Activated T-cell treated with anti-CD3 and anti-CD28 coated beads for 48 hours (primary cell): Measurements from ENCODE around the gene DUSP9.

Source experiments
- DNase-seq: peaks from one replicate; pipeline ENCODE4 v3.0.0-alpha.2; 2020; ENCODE audit warnings: low read depth

The DUSP9 gene

DNA sequence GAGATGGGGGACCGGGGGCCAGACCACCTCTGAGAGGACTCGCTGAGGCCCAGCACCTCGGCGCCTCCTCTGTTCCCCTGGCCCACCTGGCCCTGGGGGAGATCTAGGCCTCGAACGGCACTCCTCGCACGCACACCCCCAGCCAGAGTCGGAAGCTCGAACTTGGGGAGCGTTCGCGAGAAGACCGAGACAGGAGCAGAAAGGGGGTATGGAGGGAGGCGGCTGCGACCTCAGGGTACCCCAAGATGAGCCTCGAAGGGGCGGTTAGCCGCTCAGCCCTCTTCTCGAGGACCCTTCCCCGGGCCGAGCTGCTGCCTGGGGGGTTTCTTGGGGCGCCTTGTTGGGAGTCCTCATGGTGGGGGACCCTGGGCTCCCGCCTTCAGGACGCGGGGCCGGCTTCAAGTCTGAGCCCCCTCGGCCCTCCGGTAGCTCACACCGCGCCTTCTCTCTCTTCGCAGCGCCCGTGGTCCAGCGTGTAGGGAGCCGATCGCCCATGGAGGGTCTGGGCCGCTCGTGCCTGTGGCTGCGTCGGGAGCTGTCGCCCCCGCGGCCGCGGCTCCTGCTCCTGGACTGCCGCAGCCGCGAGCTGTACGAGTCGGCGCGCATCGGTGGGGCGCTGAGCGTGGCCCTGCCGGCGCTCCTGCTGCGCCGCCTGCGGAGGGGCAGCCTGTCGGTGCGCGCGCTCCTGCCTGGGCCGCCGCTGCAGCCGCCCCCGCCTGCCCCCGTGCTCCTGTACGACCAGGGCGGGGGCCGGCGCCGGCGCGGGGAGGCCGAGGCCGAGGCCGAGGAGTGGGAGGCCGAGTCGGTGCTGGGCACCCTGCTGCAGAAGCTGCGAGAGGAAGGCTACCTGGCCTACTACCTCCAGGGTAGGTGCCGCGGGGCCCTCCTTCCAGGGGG lies 706 bp downstream of the DUSP9 start:
- no peak for DNase-seq

DNA sequence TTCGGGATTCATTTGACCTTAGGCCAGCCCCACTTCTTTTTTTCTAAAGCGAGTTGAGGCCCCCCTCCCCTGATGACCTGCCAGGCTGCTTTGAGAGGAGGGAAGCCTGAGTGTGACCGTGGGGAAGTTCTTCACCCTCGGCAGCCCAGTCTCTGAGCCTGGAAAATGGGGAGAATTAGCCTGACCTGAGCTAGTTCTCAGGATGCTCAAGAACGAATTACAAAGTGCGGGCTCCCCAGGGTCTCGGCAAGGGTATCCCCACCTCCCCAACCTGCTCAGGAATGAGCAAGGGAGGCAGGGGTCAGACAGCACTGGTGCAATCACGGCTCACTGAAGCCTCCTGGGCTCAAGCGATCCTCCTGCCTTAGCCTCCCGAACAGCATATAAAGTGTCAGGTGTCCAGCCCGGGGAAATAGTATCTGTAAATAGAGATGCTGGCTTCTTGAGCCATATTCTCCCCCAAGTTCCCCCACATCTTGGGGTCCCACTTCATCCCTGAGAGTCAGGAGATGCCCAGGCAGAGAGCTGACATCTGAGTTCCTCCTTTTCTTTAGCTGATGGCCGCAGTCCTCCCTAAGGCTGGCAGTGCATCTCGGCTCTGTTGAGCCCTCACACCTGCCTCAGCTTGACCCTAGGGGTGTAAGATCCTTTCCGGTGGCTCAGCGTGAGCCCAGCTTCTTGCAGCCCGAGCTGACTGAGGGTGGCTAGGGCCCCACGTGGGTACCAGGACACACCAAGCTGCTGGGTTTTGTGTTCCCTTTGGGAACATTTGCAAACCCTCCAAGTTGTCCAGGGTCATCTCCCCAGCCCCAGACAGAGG lies 1.6 kb downstream of the DUSP9 start:
- DNase-seq = no peak

DNA sequence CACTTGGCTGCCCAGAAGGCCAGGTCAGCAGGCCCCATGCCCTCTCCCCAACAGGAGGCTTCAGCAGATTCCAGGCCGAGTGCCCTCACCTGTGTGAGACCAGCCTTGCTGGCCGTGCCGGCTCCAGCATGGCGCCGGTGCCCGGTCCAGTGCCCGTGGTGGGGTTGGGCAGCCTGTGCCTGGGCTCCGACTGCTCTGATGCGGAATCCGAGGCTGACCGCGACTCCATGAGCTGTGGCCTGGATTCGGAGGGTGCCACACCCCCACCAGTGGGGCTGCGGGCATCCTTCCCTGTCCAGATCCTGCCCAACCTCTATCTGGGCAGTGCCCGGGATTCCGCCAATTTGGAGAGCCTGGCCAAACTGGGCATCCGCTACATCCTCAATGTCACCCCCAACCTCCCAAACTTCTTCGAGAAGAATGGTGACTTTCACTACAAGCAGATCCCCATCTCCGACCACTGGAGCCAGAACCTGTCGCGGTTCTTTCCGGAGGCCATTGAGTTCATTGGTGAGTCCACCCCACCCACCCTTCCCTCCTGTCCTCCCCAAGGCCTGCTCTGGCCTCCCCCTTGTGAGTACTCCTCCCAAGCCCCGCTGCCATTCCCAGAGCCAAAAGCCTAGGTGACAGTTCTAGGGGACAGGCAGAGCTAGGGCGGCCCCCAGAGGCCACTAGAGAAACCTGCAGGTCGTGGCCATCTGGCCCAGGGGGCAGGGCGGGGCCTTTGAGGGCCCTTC lies 2.3 kb downstream of the DUSP9 start:
- peak; percentile 33 for DNase-seq

DNA sequence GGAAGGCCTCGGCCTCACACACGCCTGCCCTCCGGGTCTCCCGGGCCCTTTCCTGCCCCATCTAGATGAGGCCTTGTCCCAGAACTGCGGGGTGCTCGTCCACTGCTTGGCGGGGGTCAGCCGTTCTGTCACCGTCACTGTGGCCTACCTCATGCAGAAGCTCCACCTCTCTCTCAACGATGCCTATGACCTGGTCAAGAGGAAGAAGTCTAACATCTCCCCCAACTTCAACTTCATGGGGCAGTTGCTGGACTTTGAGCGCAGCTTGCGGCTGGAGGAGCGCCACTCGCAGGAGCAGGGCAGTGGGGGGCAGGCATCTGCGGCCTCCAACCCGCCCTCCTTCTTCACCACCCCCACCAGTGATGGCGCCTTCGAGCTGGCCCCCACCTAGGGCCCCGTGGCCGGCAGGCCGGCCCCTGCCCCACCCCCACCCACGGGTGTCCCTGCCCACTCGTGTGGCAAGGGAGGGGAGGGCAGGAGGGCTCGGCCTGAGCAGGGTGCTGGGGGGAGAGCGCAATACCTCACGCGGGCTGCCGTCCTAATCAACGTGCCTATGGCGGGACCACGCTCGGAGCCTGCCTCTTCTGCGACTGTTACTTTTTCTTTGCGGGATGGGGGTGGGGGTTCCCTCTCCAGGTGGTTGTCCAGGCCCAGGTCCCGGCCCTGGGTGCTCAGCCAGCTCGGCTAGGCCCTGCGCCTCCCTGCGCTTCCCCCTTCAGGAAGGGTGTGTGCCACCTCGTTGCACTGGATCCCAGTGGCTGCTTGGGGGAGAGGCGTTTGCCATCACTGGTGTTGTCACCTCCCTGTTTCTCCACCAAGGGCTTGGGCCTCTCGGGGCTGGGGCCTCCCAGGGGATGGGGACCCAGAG lies 3.1 kb downstream of the DUSP9 start:
- no peak for DNase-seq

DNA sequence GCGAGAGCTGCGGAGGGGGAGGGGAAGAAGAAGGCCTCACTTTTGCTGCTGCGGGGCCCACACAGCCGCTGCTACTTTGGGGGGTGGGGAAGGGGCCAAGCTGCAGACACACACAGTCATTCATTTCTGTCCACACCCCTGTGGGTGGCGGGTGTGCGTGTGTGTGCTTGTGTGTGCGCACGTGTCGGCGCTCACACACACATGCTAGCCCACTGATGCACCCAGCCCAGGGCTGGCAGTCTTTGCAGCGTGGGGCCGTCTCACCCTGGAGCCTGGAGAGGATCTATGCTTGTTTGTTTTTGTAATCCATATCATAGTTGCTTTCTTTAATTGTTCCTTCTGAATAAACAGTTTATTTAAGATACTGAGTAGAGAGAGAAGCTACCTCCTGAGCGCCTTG lies 4.0 kb downstream of the DUSP9 start:
- DNase-seq = no peak

DNA sequence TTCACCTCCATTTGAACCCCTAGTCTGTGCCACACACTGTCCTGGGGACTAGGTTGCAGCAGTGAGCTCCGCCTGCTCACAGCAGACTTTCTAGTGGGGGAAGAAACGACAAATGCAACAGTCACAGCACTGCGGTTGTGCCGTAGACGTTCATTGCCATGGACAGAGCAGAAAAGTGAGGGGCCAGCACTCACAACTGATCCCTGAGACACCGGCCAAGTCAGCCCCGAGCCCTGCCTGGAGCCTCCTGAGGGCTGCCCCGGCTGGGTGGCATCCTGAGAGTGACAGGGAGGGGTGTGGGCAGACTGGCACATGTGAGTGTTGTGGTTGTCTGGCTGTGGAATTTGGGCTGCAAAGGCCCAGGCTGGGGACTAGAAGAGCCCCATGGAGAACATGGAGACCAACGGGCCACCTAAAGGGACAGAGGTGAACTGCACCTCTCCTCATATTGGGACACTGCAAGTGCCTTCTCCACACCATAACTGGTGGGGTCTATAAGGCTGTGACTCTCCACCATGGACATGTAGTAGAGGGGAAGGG lies 4.6 kb downstream of the DUSP9 start:
- DNase-seq = no peak

DNA sequence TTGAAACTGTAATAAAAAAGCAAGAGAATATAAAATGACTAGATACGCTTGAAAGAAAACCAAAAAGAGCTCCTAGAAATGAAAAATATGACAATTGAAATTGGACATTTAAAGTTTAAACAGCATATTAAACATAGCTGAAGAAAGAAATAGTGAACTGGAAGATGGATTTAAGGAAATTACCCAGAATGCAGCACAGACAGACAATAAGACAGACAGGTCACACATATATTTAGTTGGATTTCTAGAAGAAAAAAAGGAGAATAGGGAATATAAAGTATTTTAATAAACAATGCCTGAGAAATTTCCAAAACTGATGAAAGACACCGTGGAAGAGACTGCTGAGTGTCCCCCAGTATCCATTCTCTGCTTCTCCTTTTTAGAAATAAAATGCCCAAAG lies 6.6 kb downstream of the DUSP9 start:
- DNase-seq = no peak

DNA sequence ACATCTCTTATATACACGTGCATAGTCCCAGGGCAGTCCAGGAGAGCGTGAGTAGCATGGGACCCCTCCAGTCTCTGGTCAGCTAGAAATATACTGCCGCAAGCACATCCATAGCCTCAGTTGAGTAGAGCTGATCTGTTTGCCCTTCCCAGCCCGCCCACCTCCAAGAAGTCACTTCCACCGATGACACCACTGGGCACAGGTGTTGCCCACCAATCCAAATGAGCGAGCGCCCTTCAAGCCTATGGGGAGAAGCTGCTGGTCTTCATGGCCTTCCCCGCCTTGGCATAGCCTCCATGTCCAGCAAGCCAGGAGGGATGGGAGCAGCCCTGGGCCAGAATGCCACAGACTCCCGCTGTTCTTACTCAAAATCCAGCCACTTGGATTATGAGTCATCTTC lies 10.2 kb downstream of the DUSP9 start:
- no peak for DNase-seq

DNA sequence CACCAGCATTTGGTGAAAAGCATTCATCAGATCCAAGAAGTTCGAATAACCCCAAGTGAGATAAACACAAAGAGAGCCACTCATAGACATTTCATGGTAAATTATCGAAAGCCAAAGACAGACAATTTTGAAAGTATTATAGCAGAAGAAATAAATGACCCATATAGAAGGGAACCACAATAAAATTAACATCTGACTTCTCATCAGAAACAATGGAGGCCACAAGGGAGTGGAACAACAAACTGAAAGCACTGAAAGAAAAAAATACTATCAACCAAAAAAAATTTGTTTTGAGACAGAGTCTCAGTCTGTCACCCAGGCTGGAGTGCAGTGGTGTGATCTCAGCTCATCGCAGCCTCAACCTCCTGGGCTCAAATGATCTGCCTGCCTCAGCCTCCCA lies 12.3 kb downstream of the DUSP9 start:
- no peak for DNase-seq

DNA sequence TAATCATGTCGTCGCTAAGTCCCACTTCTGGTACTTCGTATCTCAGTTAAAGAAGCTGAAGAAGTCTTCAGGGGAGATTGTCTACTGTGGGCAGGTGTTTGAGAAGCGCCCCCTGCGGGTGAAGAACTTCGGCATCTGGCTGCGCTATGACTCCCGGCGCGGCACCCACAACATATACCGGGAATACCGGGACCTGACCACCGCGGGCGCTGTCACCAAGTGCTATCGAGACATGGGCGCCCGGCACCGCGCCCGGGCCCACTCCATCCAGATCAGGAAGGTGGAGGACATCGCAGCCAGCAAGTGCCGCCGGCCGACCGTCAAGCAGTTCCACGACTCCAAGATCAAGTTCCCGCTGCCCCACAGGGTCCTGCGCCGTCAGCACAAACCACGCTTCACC lies 15.3 kb downstream of the DUSP9 start:
- peak; percentile 29 for DNase-seq

DNA sequence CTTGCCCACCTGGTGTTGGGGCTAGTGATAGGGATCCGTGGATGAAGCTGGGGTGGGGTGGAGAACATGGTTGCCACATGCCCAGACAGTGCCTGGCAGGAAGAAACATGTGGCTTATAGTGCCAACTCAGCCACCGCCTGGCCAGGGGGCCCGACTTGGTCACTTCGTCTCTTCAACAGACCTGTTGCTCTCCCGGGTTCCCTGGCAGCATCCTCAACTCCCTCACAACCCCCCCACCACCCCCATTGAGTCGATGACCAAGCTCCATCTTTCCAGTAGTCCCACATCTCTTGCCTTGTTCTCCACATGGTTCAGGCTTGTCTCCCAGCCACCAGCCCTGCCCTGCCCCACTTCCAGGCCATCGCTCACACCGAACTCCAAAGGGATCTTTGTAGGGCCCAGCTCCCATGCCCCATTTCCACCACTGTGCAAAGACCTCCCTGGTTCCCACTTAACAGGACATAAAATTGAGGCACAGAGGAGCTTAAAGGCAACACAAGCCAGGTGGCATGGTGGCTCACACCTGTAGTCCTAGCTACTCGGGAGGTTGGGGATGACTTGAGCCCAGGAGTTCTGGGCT lies 18.8 kb downstream of the DUSP9 start:
- no peak for DNase-seq

DNA sequence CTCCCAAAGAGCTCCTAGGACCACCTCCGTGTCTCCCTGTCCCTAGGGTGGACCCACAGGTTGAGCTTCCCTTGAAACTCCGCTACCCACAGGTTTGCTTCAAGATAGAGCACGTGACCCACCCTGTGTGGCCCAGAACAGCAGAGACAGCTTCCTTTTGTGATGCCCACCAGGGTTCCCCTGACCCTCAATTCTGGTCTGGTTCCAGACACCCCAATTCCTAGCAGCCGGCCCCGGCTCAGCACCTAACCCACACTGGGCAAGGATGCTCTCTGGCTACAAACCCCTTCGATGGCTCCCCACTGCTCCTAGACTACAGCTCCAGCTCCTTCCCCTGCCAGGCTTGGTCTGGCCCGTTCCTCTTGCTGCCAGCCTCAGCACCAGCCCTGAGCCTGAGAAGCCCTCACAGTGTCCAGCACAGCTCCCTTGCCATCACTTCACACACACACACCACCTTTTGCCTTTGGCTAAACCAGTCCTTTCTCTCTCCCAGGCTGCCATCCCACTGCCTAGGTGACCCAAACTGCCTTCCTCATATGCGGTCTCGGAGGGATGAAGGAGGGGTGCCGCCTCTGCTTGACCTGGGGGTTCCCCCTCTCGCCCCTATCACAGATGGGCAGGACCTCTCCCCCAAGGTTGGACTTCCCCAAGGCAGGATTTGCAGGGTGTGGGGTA lies 20.4 kb downstream of the DUSP9 start:
- DNase-seq = no peak

DNA sequence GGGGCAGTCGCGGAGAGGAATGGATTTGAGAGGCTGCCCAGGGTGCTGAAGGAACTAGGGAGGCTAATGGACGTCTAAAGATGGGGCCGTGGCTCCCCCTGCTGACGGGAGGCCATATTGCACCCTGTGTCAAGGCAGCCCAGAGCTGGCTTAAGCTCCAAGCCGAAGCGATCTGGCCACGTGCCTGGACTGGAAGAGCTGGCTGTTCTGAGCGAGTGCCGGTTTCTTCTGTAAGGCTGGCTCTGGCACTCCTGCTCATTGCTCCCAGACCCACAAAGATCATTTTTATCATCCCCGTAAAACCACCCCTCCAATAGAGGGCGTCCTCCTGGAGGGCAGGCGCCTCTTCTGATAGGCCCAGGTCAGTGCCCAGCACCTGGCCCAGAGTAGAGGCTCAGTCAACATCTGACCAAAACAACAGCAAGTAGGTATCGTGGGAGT lies 21.0 kb downstream of the DUSP9 start:
- DNase-seq = peak; percentile 71

DNA sequence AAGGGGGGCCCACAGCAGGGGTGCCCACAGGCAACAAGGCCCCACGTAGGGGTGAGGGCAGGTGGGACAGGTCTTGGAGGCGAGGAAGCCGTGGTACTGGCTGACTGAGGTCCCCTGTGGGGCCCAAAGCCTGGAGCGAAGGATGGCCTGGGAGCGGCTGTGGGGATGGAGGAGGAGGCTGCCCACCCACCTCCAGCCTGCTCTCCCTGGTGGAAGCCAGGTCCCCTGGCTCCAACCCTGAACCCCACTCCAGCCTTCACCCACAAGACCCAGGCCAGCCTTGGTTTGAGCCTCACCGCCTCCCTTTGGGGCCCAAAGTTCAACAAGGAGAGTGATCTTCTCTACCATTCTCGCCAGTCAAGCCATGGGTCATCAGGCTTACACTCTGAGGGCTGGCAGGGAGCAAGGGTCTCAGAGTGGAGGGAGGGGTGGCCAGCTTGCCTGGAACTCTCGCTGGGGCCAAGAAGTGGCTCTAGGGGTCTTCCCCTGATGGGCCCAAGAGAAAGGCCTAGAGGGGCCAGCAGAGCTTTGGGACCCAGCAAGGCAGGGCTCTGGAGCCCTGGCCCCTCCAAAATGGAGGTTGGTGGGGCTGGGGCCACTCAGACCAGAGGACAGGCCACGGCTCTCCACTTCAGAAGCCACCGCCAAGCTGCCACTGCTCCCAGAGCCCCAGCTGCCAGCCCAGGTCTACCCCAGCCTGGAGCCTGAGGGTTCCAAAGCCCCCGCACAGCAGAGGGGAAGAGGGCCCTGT lies 21.6 kb downstream of the DUSP9 start:
- no peak for DNase-seq

DNA sequence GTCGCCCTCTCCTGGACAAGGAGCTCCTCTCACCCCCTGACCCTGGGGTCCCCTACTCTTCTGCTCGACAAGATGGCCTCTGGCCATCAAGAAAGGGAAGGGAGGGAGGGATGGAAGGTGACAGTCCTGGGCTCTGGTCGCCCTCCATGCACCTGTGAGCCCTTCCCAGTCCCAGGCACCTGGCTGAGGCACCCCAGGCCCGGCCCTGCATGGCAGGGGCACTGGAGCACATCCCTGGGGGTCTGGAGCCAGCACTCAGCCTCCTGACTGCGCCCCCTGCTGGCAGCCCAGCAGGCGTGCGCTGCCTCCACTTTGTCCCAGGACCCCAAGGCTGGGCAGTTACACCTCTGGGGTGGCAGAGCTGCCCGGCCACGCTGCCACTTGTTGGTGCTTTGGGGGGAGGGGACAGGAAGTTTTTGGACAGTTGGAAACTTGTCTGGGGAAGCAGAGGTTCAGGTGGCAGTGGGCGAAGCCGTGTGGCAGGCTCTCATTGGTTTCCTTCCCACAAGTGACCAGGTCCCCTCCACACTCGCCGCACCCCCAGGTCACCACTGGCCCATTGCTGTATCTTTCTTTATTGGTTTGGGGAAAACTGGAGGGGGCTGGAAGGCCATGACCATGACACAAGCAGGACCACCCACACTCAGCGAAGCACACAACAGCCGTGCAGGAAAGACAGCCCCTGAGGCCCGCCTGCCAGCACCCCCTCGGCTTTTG lies 22.3 kb downstream of the DUSP9 start:
- DNase-seq = peak; percentile 32

DNA sequence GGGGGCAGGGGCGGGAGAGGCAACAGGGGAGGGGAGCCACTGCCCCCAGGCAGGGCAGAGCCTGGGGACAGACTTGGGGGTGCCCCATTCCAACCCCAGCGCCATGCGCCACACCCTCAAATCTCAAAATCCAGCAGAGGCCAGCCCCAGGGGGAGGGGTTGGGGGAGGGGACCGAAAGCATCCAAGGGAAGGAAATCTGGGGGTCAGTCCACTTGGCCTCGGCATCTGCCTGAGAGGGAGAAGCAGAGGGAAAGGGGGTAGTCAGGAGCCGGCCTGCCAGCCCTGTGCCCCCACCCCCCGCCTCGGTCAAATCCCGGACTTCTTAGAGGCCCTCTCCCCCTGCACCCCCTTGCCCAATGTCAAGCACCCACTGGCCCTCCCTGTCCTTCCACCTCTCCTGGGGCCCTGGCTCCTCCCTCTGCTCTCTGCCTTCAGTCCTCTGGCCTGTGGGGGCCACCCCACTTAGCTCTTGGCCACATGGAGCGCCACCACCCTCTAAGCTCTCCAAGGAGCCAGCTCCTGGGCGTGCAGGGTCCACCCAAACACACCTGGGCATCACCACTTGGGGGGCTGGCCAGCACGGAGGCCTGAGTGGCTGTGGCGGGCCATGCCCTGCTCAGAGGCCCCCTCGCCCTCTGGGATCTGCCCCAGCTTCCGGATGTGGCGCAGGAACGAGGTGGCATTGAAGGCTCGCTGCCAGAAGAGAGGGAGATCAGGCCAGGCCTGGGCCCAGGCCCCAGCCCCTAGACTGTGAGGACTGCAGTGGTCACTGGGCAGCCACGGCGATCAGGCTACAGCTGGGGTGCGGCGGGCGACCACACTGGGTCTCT lies 23.1 kb downstream of the DUSP9 start:
- no peak for DNase-seq

DNA sequence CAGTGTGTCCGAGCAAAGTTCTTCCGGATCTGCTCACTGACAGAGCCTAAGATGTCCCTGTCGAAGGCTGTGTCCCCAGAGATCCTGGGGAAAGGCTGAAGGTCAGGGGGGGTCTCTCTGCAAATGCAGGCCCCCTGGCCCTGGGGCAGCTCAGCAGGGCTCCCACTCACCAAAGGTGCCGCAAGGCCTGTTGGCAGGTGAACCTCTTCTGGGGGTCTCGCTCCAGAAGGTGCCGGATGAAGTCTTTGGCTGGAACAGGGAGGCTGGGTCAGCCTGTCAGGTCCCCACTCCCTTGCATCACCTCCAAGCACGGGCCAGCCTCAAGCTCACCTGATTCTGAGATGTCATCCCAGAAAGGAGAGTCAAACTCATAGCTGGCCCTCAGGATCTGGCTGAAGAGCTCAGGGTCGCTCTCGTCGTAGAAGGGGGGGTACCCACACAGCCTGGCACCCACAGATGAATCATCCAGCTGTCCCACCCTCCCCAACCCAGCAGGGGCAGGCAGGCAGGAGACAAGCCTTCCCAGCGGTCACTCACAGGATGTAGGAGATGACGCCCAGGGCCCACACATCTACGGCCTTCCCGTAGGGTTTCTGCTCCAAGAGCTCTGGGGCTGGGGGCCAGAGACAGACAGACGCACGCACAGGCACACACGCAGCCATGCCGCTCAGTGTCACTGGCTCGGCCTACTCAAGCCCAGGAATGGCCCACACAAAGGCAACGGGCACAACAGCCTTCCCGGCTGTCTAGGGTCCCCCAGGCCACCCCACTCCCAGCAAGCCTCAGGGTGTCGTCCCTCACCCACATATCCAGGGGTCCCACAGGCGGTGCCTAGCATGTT lies 24.0 kb downstream of the DUSP9 start:
- no peak for DNase-seq
